Measurements from ENCODE around the gene CASP10. TPM values are rescaled to one million over a fixed set of nuclear protein-coding genes. Genes with fewer than 3 reads are reported as not detected.

Gene CASP10
- total RNA-seq, 1 experiment from 2014 or later: 1.2 TPM

DNA sequence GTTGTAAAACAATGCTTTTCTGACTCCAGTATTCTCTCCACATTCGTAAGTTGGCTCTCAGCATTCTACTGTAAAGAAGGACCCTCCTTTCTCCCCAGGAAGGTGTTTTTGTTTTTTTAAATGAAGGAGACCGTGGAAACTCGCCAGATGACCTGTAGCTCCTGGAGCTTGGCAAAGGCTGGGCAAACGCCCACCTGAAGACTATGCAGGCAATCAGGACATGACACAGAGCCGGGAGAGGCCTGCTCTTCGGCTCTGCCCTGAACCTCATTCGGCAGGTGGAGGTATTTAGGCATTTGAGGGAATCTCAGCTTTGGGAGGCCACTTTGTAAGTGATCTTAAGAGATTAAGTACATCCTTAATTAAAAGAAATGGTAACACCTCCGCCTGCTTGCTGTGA is 17.4 kb downstream of the CASP10 start:
- DNase-seq (ENCODE audit: low spot score): no peak
- Histone ChIP-seq H3K27me3 (replicated peaks; ENCODE audit: insufficient read depth, low read depth, low read length, poor library complexity) (no peaks in the 10 kb centered on the region), H3K36me3 (ENCODE audit: insufficient read depth, low read length, poor library complexity, severe bottlenecking) (no peaks in the 10 kb centered on the region), H3K9me3 (ENCODE audit: low read depth, low read length, poor library complexity, severe bottlenecking) (no peaks in the 10 kb centered on the region), H3K4me3 (ENCODE audit: low read depth, low read length, poor library complexity, severe bottlenecking) (no peak overlapping the region), H3K27ac (ENCODE audit: low read depth, low read length, poor library complexity, severe bottlenecking) (no peak overlapping the region), H3K4me1 (ENCODE audit: insufficient read depth, low read length, poor library complexity, severe bottlenecking) (peaks cover 8% of the 10 kb centered on the region)
- intact Hi-C loops (cut with micrococcal nuclease; ENCODE audit: unreplicated experiment): no loop called here
- POLR2A ChIA-PET (ENCODE audit: low non-redundant PET): no interaction called here
- TF ChIP-seq, protein P1, sequence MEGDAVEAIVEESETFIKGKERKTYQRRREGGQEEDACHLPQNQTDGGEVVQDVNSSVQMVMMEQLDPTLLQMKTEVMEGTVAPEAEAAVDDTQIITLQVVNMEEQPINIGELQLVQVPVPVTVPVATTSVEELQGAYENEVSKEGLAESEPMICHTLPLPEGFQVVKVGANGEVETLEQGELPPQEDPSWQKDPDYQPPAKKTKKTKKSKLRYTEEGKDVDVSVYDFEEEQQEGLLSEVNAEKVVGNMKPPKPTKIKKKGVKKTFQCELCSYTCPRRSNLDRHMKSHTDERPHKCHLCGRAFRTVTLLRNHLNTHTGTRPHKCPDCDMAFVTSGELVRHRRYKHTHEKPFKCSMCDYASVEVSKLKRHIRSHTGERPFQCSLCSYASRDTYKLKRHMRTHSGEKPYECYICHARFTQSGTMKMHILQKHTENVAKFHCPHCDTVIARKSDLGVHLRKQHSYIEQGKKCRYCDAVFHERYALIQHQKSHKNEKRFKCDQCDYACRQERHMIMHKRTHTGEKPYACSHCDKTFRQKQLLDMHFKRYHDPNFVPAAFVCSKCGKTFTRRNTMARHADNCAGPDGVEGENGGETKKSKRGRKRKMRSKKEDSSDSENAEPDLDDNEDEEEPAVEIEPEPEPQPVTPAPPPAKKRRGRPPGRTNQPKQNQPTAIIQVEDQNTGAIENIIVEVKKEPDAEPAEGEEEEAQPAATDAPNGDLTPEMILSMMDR (conservative IDR thresholded peaks at IDR 0.05; ENCODE audit: low read depth, low read length): no peak
- no peak for TF ChIP-seq EZH2 (IDR thresholded peaks at IDR 0.05; ENCODE audit: borderline replicate concordance, low read depth, low read length, poor library complexity, severe bottlenecking)
- no TSS peak for BruUV-seq (replicated peaks)
- CTCF ChIA-PET: interaction anchor here (1.4 kb wide), 1 partner anchor 17 kb away, joined by 4 read pairs; the partner anchor contains the start of gene CASP10

DNA sequence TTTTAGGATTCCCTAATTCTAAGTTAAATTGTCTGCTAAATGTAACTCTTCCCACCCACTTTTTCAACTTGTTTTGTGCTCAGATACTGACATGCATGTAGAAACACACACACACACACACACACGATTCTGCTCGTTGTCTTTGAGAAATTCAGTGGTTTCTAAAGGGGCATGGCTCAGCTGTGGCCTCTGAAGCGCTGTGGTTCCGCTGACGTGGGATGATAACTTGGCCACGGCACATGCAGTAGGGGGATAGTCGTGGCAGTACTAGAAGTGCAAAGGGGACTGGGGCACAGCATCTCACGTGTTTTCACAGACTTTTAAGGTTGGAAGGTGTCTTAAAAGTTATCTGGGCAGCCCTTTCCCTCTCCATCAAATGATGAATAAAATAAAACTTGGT is 18.4 kb downstream of the CASP10 start:
- no peaks in the 10 kb centered on the region for H3K9me3 ChIP-seq (ENCODE audit: low read depth, low read length, poor library complexity, severe bottlenecking)
- no peak overlapping the region for H3K4me3 ChIP-seq (ENCODE audit: low read depth, low read length, poor library complexity, severe bottlenecking)
- POLR2A ChIA-PET (ENCODE audit: low non-redundant PET): no interaction called here
- intact Hi-C loops (cut with micrococcal nuclease; ENCODE audit: unreplicated experiment): no loop called here
- CTCF ChIA-PET: interaction anchor here (0.7 kb wide), 1 partner anchor 32 kb away, joined by 3 read pairs; no protein-coding TSS in a partner anchor
- H3K27me3 ChIP-seq (replicated peaks; ENCODE audit: insufficient read depth, low read depth, low read length, poor library complexity): no peaks in the 10 kb centered on the region
- TF ChIP-seq, protein P1 (conservative IDR thresholded peaks at IDR 0.05; ENCODE audit: low read depth, low read length): no peak
- no peak for TF ChIP-seq EZH2 (IDR thresholded peaks at IDR 0.05; ENCODE audit: borderline replicate concordance, low read depth, low read length, poor library complexity, severe bottlenecking)
- no peaks in the 10 kb centered on the region for H3K36me3 ChIP-seq (ENCODE audit: insufficient read depth, low read length, poor library complexity, severe bottlenecking)
- no TSS peak for BruUV-seq (replicated peaks)
- peaks cover 8% of the 10 kb centered on the region for H3K4me1 ChIP-seq (ENCODE audit: insufficient read depth, low read length, poor library complexity, severe bottlenecking)
- DNase-seq (ENCODE audit: low spot score): no peak
- no peak overlapping the region for H3K27ac ChIP-seq (ENCODE audit: low read depth, low read length, poor library complexity, severe bottlenecking)

DNA sequence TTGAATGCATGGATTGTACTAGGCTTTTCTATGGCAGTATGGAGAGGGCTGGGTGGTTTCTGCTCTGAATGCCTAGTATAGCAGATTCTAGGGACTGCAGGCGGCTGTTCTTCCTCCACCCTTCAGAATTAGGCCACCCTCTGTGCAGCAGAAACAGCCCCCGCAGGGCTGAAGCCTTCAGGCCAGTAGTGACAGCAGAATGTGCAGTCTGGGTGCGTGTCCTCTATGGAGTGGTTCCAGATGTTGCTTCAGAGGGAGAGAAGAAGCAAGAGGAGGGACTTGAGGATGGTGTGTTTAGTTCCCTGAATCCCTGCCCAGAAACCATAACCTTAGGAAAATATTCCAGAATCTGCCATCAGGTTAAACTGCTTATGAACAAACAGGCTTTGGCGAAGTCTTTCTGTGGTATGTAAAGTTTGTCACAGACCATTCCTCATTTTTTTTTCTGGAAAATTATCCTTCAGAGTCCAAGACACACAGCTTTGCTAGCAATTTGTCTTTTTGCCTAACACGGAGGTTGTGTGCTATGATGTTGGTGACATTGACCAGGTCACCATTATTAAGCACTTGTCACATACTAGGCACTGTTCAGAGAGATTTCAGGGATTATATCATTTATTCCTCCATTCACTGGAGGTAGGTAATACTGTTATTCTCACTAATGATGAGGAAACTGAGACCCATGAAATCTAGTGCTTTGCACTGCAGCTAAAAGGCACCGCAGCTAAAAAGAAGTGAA is 21.1 kb downstream of the CASP10 start:
- intact Hi-C loops (cut with micrococcal nuclease; ENCODE audit: unreplicated experiment): no loop called here
- H3K4me1 ChIP-seq (ENCODE audit: insufficient read depth, low read length, poor library complexity, severe bottlenecking): peaks cover 18% of the 10 kb centered on the region
- no peak overlapping the region for H3K27ac ChIP-seq (ENCODE audit: low read depth, low read length, poor library complexity, severe bottlenecking)
- ChIA-PET POLR2A (ENCODE audit: low non-redundant PET) (no interaction called here), CTCF (no interaction called here)
- no peaks in the 10 kb centered on the region for H3K36me3 ChIP-seq (ENCODE audit: insufficient read depth, low read length, poor library complexity, severe bottlenecking)
- no TSS peak for BruUV-seq (replicated peaks)
- TF ChIP-seq EZH2 (IDR thresholded peaks at IDR 0.05; ENCODE audit: borderline replicate concordance, low read depth, low read length, poor library complexity, severe bottlenecking): no peak
- TF ChIP-seq, protein P1 (conservative IDR thresholded peaks at IDR 0.05; ENCODE audit: low read depth, low read length): no peak
- H3K4me3 ChIP-seq (ENCODE audit: low read depth, low read length, poor library complexity, severe bottlenecking): no peak overlapping the region
- H3K9me3 ChIP-seq (ENCODE audit: low read depth, low read length, poor library complexity, severe bottlenecking): no peaks in the 10 kb centered on the region
- no peaks in the 10 kb centered on the region for H3K27me3 ChIP-seq (replicated peaks; ENCODE audit: insufficient read depth, low read depth, low read length, poor library complexity)
- DNase-seq (ENCODE audit: low spot score): peak; percentile 68

Measured in A673 (cell line).